ENCODE measurements around the gene COA1. TPM values are rescaled to one million over a fixed set of nuclear protein-coding genes. Genes with fewer than 3 reads are reported as not detected.

Gene COA1
- total and polyA plus RNA-seq, 2 donors (not counting 3 experiments of a cell fraction or from before 2014, with no cell fraction given) = 38.1 to 55.1 TPM

GRCh38 chr7:43754596-43754995 lies 25.3 kb upstream of the COA1 start:
- no peaks in the 10 kb centered on the region for H3K79me2 ChIP-seq (ENCODE audit: control insufficient read depth, insufficient read depth, low read length)
- ChIA-PET CTCF (interaction anchor here (1.0 kb wide), 1 partner anchor 172 kb away, joined by 3 read pairs; the partner anchor contains the start of gene STK17A), POLR2A (no interaction called here)
- dilution Hi-C loops (cut with MboI; ENCODE audit: extremely low pct_ligation_motif_present, low sequenced_read_pairs) = no loop called here
- H3K9me1 ChIP-seq (replicated peaks; ENCODE audit: control insufficient read depth, extremely low read depth, insufficient read depth, low read length) = no peaks in the 10 kb centered on the region
- H3K9ac ChIP-seq (replicated peaks; ENCODE audit: extremely low read depth, insufficient read depth, low read length) = no peak overlapping the region
- FAIRE-seq = no peak
- H3K4me1 ChIP-seq (ENCODE audit: control insufficient read depth, extremely low read depth, insufficient read depth, low read length) = peaks cover 4% of the 10 kb centered on the region
- no peak overlapping the region for H2AFZ ChIP-seq (ENCODE audit: low read depth, low read length)
- no peak overlapping the region for H3K27ac ChIP-seq (ENCODE audit: insufficient read depth, low read depth, low read length)
- no TSS peak for BruUV-seq (replicated peaks)
- H4K20me1 ChIP-seq (replicated peaks; ENCODE audit: control insufficient read depth, extremely low read depth, insufficient read depth, low read length) = no peaks in the 10 kb centered on the region
- TF ChIP-seq EZH2 (IDR thresholded peaks at IDR 0.05; ENCODE audit: borderline replicate concordance, low read depth, low read length, severe bottlenecking) (no peak), FOS (IDR thresholded peaks at IDR 0.05; ENCODE audit: borderline replicate concordance, insufficient read depth, low read length) (no peak), MAX (IDR thresholded peaks at IDR 0.05; ENCODE audit: insufficient read depth, insufficient read length) (no peak), POLR2A (IDR thresholded peaks at IDR 0.05; ENCODE audit: low read depth, low read length) (no peak)
- intact Hi-C loops (cut with micrococcal nuclease) = no loop called here
- no peaks in the 10 kb centered on the region for H3K36me3 ChIP-seq (ENCODE audit: control insufficient read depth in 2 of 2, extremely low read depth in 1 of 2, insufficient read depth in 2 of 2, low read length in 2 of 2)
- no peak for DNase-seq (ENCODE audit: low read depth, low spot score)
- H3K9me3 ChIP-seq (replicated peaks; ENCODE audit: control insufficient read depth, insufficient read depth, low read length) = no peaks in the 10 kb centered on the region
- H3K4me2 ChIP-seq (ENCODE audit: insufficient read depth, low read length) = no peak overlapping the region
- peaks cover 2 to 5% of the 10 kb centered on the region in 2 experiments for H3K27me3 ChIP-seq (ENCODE audit: control insufficient read depth in 2 of 2, insufficient read depth in 2 of 2, low read length in 2 of 2)
- H3K4me3 ChIP-seq (replicated peaks in 1 of 3; ENCODE audit: insufficient read depth in 1 of 3, low read depth in 1 of 3, low read length in 3 of 3) = no peak overlapping the region

- Histone ChIP-seq H4K20me1 (replicated peaks; ENCODE audit: control insufficient read depth, extremely low read depth, insufficient read depth, low read length) (no peaks in the 10 kb centered on the region), H3K9me3 (replicated peaks; ENCODE audit: control insufficient read depth, insufficient read depth, low read length) (no peaks in the 10 kb centered on the region), H3K36me3 (ENCODE audit: control insufficient read depth in 2 of 2, extremely low read depth in 1 of 2, insufficient read depth in 2 of 2, low read length in 2 of 2) (no peaks in the 10 kb centered on the region), H3K9ac (replicated peaks; ENCODE audit: extremely low read depth, insufficient read depth, low read length) (no peak overlapping the region), H3K27me3 (ENCODE audit: control insufficient read depth in 2 of 2, insufficient read depth in 2 of 2, low read length in 2 of 2) (peaks cover 5 to 6% of the 10 kb centered on the region in 2 experiments), H3K27ac (ENCODE audit: insufficient read depth, low read depth, low read length) (no peak overlapping the region), H2AFZ (ENCODE audit: low read depth, low read length) (no peak overlapping the region), H3K4me2 (ENCODE audit: insufficient read depth, low read length) (no peak overlapping the region), H3K9me1 (replicated peaks; ENCODE audit: control insufficient read depth, extremely low read depth, insufficient read depth, low read length) (no peaks in the 10 kb centered on the region), H3K79me2 (ENCODE audit: control insufficient read depth, insufficient read depth, low read length) (no peaks in the 10 kb centered on the region), H3K4me3 (replicated peaks in 1 of 3; ENCODE audit: insufficient read depth in 1 of 3, low read depth in 1 of 3, low read length in 3 of 3) (no peak overlapping the region), H3K4me1 (ENCODE audit: control insufficient read depth, extremely low read depth, insufficient read depth, low read length) (peaks cover 4% of the 10 kb centered on the region)
- ChIA-PET POLR2A (no interaction called here), CTCF (no interaction called here)
- FAIRE-seq (no peak), DNase-seq (ENCODE audit: low read depth, low spot score) (no peak)
- dilution Hi-C loops (cut with MboI; ENCODE audit: extremely low pct_ligation_motif_present, low sequenced_read_pairs) (no loop called here), intact Hi-C loops (cut with micrococcal nuclease) (no loop called here)
- BruUV-seq (replicated peaks) = no TSS peak
- TF ChIP-seq FOS (IDR thresholded peaks at IDR 0.05; ENCODE audit: borderline replicate concordance, insufficient read depth, low read length) (no peak), CTCF (IDR thresholded peaks at IDR 0.05; ENCODE audit: extremely low read depth in 1 of 2, insufficient read depth in 1 of 2, low read depth in 1 of 2, low read length in 2 of 2) (no peak), MAX (IDR thresholded peaks at IDR 0.05; ENCODE audit: insufficient read depth, insufficient read length) (no peak), JUN (IDR thresholded peaks at IDR 0.05; ENCODE audit: borderline replicate concordance, insufficient read depth, insufficient read length, low read depth) (no peak), GATA2 (IDR thresholded peaks at IDR 0.05; ENCODE audit: insufficient read depth, insufficient read length, low read depth, low read length) (no peak), POLR2AphosphoS5 (IDR thresholded peaks at IDR 0.05; ENCODE audit: insufficient read depth, low read depth, low read length) (no peak)
Observed at GRCh38 chr7:43753843-43754242, 24.5 kb upstream of the COA1 start.
